ENCODE results near the gene EHBP1.
A peak's percentile ranks its signal among the peaks of the same experiment; 100 is the strongest.
"Not testable (repeated sequence)": the region's sequence is repeated elsewhere in the genome, so short reads cannot be mapped to it uniquely, and the experiment has no call there.

The EHBP1 gene

DNA sequence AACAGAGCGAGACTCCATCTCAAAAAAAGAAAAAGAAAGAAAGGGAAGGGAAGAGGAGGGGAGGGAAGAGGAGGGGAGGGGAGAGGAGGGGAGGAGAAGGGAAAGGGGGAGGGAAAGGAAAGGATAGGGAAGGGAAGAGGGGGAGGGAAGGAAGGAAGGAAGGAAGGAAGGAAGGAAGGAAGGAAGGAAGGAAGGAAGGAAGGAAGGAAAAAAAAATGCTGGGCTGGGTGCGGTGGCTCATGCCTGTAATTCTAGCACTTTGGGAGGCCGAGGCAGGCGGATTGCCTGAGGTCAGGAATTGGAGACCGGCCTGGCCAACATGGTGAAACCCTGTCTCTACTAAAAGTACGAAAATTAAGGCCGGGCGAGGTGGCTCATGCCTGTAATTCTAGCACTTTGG lies 314.2 kb downstream of the EHBP1 start:
- not testable (repeated sequence) for DNase-seq (ENCODE audit: low read depth)

DNA sequence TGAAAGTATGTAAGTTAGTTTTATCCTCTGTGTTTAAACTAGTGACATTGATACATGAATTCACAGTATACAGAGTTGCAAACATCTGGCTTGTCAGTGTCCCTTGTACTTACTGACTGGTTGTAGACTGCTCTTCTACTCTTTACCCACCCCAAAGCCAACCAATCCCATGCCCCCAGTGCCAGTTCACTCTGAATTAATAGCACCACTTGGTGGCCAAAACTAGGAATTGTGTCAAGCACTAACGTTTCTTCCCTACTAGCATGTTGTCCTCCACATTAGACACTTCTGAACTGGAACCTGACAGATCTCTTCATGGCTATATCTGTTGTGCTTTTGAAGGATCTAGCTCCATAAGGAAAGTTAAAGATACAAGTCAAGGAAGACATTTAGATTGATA lies 317.9 kb downstream of the EHBP1 start:
- DNase-seq (ENCODE audit: low read depth) = no peak

DNA sequence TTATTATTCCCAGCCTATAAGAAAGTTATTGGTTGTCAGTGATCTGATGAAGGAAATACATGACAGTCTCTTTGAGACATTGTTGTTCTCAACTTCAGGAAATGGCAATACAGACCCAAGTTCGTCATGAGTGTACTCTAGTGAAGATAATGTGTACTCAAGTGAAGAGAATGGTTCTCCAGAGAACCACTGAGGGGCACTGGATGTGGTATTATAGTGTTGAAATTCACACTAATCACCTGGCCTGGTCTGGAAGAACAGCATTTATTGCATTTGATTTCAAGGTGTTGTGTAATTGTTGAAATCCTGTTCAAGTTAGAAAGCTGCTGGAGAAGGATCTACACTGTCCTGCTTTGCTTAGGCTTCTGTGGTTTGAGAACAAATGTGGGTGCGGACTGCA lies 321.7 kb downstream of the EHBP1 start:
- no peak for DNase-seq (ENCODE audit: low read depth)

DNA sequence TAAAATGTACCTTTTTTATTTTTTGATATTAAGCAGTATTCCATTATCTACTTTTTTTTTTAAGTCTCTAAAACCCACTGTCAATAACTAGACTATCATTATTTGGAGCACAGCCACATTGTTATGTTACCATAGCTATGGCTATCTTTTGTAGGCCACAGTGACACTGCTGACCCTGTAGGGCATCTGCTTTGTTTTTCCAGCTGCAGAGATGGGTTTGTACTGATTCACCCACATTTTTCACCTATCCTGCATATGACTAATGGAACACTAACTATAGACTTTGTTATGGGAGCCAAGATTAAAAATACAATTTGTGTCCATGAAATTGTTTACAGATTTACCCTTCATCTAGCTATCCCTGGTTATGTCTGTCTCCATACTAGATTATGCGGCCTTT lies 323.5 kb downstream of the EHBP1 start:
- DNase-seq (ENCODE audit: low read depth) = no peak

DNA sequence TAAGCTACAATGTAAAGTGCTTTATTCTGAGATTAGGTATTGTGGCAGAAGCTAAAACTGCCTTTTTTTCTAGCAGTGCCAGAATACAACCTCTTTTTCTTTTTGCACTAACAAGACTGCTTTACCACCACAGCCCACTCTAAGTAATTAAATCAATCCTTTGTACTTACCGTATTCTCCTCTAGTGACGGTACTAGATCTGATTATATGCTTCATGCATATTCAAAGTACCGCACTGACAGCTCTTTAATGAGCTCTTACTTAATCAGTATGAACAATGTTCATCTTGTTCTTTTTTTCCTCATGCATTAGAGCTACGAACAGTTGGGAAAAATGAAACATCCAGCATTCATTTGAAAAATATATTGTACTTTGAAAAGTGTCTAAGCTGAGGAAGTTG lies 329.0 kb downstream of the EHBP1 start:
- DNase-seq (ENCODE audit: low read depth) = no peak

DNA sequence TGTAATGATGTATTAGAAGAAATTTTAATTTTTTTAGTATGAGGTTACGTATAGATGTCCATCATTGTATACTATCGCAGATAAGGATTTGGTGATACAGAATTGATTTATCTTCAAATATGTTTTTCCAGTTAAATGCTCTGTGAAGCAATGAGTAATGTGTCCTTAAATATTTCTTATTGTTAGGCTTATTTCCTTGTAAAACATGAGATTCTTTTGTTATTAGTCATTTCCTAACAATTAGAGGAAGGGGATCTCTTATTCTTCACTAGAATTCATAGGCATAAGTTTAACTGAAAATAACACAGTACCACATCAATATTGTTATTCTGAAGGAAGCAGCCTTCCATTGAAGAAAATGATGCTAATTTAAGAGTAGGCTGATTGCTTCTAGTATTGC lies 329.7 kb downstream of the EHBP1 start:
- DNase-seq (ENCODE audit: low read depth) = no peak

DNA sequence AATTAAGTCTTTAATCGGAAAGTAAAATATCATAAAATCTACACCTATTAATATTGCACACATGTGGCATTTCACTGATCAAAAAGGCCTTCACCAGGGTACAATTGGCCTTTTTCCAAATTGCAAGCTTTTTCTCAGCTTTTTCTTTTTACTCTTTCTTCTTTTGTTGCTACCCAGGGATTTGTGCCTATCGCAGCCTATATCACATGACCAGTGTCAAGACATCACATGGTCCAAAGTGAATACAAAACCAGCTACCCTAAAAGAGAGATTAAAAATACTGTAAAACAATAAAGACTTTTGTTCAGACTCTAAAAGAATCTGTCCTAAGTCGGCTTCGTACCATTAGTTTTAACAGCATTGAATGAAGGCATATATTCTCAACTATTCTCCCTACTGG lies 330.1 kb downstream of the EHBP1 start:
- no peak for DNase-seq (ENCODE audit: low read depth)

DNA sequence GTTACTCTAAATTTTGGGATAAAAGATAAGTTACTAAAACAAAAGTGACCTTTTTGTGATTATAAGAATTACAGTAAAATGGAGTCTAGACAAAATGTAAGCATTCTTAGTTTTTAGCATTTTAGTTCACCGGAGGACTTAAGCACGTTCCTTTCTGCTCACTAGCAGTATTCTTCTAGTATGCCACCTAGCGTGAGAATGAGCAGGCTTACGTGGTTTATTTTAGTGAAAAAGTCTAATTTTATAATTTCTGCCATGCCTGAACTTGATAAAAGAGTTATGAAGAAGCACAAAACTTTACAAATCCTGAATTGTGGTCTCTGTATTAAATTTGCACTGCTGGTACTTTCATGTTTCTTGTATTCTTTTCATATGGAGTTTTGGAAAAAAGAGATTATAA lies 332.5 kb downstream of the EHBP1 start:
- DNase-seq (ENCODE audit: low read depth) = no peak

DNA sequence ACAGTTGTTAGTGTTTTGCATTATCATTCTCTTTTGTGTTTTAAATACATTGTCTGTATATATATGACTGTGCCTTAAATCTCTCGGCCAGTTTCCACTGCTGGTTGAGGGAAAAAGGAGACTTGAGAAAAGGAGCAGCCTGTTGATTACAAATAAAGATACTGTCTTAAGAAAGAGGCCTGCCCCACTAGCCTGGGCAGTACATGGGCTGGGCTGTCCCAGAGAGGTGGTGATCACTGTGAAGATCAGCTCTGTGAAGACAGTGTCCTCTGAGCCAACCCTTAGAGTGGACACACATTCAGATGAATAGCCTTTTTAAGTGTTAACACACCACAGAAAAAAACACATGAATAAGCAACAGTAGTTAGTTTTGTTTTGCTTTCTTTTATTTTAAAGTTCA lies 335.1 kb downstream of the EHBP1 start:
- DNase-seq (ENCODE audit: low read depth) = no peak

DNA sequence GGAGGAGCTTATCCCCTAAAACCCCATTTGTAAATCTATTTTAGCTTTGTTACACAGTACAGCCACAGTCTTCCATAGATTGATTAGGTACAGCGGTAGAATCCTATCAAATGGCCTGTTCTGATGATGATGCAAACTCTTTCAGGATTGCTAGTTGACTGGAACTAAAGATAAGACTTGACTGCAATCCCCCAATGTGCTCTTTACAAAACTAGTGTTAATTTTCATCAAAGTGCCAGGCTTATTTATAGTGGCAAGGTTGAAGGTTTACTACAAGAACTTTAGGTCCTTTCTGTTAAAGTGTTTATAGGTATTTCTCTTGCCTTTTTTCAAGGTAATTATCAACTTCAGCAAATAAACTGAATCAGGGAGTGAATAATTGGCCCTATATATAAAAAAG lies 336.1 kb downstream of the EHBP1 start:
- DNase-seq (ENCODE audit: low read depth) = no peak

DNA sequence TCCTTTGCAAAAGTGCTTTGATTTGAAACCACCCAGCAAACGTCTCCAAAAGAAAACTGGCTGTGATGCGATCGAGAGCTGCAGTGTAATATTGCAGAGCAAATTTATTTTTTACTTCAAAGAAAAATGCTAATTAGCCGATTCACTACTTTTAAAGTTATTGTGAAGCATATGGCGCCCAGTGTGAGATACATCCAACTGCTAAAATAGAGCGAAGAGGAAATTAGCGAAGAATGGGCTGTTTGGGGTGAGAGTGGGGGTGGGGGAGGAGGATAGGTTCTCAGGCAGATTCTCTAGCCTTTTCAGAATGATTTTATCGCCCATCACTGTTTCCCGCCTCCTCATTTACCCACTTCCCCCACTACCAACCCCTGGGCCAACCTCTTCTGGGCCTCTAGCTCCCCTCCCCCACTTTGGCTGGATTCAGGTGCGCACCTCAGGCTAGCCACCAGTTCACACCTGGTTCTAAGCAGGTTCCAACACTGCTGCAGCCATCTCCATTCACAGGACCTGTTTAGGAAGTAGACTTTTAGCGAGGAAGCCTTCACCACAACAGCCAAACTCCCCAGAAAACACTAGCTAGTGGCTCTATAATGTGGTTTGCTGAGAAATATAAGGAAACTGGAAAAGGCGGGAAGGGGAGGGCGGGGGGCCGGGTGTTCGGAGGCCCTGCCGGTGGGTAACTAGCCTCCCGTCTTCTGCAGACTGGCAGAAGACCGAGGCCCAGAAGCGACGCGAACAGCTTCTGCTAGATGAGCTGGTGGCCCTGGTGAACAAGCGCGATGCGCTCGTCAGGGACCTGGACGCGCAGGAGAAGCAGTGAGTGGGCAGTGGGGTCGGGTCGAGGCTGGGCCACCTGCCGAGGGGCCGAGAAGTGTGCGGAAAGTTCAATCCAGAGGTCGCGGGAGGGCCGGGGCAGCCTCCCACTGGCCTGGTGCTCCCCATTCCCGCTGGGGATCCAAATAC lies 339.1 kb downstream of the EHBP1 start:
- DNase-seq (ENCODE audit: low read depth) = no peak

DNA sequence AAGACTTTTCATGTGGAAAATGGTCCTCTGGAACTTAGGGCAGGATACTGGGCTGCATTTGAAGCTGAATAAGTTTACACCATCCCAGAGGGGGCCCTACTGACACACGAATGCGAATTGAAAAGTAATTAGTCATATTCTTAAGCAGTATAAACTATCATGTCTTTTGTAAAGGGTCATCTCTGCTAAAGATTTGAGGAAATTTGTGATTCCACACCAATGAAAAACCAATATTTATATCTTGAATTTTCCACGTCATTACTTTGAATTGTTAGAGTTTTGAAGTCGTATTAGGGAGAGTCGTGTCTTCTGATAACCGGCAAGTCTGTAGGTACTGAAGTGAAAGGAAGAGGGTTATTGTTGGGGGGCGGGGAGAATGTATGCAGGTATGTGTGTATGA lies 341.0 kb downstream of the EHBP1 start:
- no peak for DNase-seq (ENCODE audit: low read depth)

DNA sequence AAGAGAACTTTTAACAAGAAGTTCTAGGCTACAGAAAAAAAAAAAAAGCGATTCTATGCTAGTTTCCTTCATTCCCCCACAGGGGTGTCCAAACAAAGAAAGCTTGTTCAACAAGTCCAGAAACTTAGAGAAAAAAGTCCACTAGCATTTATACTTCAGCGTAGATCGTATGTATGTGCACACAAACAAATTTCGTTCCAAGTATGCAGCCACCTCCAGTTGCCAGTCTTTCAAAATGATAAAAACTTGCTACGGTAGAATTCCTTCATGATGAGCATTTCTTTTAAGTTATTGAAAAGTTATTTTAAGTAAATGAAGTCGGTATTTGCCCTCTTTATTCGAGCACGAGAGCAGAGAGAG lies 341.4 kb downstream of the EHBP1 start:
- no peak for DNase-seq (ENCODE audit: low read depth)

DNA sequence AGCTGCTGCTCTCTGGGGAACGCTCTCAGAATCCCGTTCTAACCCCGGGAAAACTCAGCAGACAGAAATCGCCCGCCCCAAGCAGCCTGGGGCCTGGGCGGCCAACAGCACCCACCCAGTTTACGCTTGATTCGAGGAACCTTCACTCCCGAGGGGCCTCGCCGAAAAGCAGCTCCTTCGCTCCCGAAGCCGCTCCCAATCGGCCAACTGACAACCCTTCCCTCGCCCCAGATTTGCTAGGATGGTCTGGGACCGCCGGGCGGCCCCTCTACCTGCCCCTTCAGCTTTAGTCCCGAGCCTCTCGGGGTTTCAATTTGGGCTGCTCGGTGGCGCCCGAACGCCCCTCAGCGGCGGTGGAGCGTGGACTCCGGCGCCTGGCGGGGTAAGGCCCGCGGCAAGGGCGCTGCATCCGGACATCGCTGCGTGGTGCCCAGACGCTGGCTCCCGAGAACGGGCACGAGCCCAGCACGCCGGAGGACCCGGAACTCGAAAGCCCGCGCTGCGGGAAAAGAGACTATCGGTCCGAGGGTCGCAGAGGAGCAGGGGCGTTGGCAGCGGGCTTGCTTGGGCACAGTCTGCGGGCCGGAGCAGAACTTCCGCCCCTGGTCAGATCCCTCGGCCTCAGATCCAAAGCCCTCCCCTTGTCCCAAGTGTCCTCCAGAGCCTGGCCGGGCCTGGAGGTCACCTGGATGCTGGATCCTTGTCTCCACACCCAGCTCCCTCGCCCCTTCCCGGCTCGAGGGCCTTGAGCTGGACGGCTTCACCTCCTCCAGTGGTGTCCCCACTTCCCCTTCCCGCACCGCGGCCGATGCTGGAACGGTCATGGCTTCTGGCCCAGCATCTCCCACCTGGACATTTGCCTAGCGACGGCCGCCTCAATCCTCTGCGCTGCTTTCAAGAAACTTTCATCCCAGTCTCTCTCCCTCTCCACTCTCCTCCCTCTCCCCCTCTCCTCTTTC lies 342.1 kb downstream of the EHBP1 start:
- peak; percentile 9 for DNase-seq (ENCODE audit: low read depth)

DNA sequence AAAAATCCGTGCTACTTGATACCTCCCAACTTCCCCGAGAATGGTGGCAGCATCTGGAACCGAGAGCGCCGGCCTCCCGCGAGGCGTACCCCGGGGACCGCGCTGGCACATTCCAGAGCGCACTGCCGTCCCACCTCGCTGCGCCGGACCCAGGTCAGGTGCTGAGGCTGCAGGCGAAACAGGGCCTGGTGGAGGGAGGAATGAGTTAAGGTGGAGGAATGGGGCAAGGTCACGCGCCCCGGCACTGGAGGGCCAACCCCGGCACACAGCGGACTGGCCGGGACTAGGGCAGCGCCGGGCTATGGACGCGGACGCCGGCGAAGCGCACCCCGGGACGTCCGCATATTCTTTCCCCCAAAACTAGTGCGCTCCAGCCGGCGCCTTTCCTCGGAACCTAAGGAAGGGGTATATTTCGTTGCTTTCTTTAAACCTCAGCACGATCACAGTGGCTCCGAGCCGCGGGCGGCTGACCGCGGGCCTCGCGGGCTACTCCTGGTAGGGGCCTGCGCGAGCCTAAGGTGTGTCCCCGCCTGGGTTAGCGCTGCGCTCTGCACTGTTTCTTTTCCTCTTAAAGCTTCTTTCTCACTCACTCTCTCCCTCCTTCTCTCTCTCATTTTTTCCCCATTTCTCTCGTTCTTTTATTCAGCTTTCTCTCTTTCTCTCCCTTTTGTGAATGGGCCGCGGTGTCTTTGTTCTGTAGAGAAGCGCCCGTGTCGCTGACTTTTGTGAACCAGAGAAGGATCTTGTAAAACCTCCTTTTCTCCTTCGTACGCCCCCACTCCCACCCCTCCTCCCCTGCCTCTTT lies 343.1 kb downstream of the EHBP1 start:
- DNase-seq (ENCODE audit: low read depth) = peak; percentile 4

DNA sequence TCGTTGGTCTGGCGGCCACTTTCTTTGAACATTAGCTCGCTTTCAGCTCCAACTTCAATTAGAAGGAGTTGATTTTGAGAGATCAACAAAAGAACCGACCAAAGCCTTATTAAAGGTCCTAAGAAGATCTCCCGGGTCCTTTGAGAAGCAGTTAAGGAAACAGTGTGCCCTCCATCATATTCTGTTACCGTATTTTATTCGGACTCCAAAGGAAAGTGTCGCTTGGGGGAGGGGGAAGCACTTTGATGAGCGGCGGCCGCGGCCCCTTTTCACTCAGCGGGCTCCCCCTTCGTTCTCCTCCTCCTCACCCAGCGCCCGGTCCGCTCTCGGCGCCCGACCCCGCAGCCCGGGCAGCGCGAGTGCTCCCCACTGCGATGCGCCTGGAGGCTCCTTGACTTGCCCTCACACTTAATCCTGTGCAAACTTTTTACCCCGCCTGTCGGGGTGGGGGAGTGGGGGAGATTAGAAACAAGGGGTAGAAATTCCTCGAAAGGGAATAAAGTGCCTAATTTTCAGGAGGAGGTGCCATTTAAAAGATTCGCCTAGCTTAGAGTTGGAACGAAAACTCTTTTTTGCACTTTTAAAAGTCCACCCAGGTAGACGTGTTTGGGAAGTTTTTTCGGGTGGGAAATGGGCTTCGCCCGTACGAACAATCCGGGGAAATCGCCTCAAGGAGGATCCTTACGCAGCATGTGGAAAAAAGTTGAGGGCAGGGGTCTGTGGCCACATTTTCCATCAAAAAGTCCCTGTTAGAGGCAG lies 343.9 kb downstream of the EHBP1 start:
- DNase-seq (ENCODE audit: low read depth) = peak; percentile 2

DNA sequence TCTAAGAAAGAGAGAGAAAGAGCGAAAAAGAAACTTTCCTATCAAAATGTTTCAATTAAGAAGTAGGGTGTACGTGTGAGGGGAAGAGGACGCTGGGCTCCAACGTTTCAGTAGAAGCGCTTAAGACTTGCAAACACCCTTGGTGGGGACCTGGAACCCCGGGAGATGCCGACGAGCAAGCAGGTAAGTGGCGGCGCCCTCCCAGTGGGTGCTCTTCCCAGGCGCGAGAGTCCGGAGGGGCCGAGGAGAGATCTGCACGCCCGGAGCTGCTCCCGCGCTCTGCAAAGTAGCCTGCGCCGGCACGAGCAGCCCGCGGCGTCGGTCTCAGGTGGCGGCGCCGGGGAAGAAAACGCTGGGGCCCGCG lies 344.4 kb downstream of the EHBP1 start:
- peak; percentile 25 for DNase-seq (ENCODE audit: low read depth)

DNA sequence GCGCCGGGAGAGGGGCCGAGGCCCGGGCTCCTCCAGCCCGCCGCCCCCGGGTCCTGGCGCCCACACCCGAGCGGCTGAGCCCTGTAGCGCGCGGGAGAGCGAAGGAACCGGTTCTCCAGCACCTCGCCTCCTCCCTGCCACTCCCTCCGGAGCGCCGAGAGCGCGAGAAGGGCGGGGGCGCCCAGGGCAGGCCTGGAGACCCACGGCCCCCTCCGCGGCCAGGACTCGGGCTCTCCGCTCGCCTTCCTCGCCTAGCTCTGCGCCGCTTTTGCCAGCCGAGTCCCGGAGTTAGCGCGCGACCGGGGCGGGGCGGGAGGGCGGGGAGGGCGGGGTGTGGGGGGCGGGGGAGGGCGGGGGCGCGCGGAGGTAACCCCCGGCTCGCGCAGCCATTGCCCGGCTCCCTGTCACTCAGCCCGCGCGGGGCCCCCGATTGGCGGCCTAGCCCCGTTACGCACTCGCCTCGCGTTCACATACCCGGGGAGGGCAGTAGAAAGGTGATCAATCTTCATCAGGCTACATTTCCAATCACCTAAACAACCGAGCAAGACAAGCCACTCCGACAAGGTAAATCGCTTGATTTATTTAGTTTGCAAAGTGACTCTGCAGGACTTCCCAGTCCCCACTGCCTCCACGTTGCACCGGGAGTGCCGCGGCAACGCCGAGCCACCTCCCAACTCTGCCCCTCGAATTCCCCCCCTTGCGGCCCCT lies 345.0 kb downstream of the EHBP1 start, which contains the start of gene OTX1:
OTX1 (plus strand) TSS at position 497 of the 708 bp plus-strand sequence. CDS start 2,161 bp downstream, outside the sequence.
- peak; percentile 63 for DNase-seq (ENCODE audit: low read depth)

DNA sequence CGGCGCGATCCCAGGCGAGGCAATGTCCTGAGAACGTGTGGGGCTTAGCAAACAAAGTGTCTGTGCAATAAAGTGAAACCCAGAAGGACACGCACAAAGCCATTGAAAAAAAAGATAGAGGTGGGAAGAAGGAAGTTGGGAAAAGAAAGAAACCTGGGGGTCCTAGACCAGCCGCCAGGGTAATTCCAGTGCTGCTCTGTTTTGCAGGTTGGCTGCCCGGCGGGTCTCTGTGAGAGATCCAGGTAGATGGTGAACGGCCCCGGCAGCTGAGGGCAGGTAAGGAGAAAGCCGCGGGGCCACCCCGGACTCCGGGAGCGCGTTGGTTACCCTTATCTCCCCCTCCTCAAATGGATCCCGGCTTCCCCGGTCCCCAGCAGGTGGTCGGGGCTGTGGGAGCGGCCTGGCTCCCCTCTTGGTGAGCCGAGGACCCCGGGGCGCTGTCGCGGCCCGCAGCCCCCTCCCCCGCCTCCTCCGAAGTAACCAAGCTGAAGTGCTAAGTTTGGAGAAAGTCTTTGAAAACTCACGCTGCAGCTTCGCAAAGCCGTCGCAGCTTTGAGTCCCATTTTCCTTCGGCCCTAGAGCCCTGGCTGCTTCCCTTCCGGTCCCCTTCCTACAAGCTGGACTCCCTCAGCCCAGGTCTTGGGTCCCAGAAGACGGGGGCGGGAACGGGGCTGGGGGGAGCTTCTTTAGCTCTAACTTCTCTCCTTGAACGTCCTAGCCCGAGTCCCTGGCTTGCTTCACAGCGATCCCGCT lies 345.7 kb downstream of the EHBP1 start:
- no peak for DNase-seq (ENCODE audit: low read depth)

DNA sequence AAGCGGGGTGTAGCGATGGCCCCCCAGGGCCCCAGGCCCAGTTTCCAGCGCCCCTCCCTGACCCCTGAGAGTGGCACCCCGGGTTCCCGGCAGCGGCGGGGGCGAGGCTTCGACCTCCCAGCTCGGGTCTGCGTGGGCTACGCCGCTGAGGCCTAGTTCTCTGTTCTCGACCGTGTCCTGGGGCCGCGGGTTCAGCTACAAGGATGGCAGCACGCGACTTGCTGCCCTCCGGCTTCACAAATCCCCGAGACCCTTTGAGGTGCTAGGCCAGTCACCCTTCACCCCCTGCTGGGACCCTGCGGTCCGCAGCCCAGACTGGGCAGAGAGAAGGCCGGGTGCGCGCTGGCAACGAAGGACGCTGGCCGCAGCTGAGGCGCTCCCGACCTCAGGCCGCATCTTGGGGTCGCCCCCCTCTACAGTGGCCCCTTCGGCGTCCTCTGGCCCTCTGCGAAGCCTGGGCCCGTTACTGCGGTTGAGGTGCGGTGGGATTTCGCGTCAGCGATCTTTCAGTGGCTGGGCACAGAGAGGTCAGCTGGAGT lies 346.4 kb downstream of the EHBP1 start:
- no peak for DNase-seq (ENCODE audit: low read depth)
